GM21528 (cell line): ENCODE results near the gene SPOP.

Experiments used
- ATAC-seq: cut with Tn5 transposase; IDR thresholded peaks from one replicate; pipeline ENCODE4 v1.9.1; 2021; ENCODE audit warnings: mild to moderate bottlenecking, moderate library complexity; ENCODE audit not compliant: unreplicated experiment, low FRiP score

Gene SPOP

DNA sequence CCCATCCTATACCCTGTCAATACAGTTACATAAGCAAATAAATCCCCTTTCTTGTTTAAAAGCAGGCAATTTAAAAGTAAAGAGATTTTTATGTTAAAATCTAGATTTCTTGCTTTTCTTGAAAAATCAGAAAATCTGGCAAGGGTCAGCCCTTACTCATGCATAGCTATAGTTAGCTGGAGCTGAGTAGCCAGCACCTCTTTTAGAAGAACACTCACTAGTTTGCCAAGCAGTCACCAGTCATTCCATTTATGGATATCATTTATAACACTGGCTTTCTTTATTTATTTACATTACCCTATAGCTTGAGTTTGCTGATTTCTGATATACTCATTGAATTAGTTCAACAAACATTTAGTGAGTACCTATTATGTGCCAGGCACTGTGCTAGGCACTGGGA lies 56.5 kb downstream of the SPOP start:
- ATAC-seq: no peak

DNA sequence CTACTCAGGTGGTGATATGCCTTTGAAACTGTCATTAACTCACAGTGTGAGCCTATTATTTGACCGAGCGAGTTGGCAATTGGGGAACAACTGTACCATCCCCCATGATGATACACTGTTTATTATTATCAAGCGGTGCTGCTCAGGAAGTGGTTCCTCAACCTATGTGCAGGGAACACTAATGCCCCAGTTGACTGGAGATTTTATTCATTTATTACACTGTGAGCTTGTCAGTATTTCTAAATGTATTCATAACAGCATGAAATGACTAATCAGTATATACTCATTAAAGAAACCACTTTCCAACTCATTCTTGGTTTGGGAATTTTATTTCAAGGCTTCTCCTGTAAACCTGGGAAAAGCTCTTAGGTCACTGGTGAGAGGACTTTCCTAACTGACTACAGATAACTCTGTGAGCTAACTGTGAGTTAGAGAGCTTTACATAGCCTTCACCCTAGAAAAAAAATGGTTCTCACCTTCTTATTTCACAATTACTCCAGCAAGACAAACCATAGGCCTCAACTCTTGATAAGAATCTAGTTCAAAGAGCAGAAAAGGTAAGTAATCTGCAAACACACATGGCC lies 59.8 kb downstream of the SPOP start:
- no peak for ATAC-seq

DNA sequence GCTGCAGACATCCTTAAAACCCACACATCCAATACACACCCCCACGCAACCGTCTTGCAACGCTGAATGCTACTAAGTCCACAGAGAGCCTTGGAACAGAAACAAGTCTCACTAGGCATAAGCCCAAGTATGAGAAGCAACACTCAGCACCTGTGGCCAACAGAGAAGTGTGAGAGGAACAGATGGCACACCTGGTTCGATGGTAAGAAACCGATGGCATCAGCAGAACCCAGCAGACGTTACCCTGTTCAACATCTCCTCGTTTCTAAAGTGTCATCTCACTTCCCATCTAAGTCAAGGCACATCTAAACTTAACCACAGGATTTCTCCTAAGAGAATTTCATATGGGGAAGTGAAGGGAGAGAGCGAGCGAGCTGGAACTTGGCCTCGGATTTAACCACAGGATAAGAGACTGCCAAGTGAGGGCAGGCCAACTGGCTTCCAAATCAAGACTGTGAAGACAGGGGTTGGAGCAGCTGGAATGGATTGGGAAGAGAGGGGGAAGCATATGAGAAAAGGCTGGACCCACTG lies 61.2 kb downstream of the SPOP start:
- ATAC-seq: no peak

DNA sequence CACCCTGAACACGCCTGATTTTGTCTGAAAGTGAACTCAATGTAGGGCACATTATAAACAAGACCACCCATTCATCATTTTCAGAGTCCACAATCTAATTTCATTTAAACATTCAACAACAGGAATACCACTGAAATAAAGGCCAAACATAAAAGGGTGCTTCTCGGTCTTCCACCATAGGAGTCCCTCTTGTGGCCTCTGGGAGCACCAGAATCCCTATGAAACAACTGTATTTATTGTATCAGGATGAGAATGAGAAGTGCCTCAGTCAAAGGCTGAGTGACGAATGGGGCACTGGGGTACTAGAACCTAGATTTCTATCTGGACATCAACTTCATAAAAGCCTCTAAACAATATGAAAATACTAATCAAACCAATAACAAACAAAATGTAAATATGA lies 61.8 kb downstream of the SPOP start:
- ATAC-seq: no peak

DNA sequence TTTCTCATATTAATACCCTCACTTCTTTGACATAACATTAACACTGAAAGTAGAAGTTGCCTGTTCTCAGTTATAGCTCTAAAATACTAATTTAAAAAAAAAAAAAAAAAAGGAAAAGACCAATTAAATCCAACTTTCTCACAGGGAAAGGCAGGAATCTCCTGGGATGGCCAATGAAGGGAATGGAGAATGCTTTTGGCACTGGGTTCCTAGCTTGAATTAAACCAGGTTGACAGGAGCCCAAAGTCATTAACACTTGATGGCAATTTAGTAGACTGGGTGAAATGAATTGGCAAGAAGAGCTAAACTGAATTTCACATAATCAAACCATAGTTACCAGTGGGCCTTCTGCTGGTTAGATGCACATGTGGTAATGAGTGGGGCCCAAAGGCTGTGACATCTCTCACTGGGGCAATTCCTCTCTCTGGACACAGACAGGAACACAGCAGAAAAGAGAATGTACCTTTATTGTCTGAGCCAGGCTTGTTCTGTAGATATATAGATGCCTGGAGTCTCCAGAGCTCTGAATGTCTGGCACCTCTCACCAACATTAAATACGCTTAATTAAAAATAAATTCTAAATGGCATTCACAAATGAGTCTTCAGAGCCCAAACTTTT lies 64.6 kb downstream of the SPOP start:
- ATAC-seq: no peak

DNA sequence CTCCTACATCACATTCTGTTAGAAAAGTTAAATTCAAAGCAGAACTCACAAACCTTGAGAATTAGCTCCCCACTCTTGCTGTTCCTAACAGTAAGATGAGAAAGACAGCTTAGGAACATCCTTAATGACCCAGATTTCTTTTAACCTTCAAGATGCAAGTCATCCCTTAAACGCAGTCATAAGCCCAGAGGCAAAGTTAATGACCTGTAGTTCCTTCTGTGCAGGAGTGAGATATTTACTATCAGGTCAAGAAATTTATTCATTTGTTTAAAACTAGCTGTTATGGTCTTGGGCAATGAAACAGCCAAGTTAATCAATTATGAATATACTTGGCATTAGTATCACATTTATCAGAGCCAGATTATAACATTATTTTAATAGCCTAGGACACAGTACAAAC lies 65.2 kb downstream of the SPOP start:
- no peak for ATAC-seq

DNA sequence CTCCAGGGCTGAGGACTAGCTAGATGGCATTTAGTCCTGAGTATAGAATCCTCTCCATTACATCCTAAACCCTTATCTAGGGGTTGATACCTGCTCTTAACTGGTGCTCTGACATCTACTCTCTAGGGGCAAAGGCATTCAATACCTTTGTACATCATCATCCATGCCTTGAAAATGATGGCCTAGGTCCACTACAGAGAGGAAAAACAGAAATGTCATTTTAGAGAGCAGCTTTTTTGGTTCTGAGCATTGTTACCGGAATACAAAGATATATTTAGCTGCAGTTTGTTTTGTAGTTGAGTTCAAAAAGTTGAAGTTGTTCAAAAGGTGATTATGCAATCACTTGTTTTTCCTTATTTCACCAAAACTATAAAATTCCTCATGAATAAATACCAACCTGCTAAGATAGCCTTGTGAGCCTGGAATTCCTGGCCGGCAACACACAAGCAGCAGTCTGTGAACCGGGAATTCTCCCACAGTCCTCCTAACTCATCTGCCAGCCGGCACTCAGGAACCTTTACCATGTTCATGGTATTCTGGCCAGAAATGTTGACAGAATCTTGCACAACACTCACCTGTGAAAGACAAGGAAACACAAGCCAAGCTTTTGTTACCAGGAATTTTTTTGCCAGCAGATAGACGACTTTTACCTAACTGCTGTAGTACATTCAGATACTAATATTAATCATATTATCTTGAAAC lies 66.9 kb downstream of the SPOP start:
- ATAC-seq: no peak

DNA sequence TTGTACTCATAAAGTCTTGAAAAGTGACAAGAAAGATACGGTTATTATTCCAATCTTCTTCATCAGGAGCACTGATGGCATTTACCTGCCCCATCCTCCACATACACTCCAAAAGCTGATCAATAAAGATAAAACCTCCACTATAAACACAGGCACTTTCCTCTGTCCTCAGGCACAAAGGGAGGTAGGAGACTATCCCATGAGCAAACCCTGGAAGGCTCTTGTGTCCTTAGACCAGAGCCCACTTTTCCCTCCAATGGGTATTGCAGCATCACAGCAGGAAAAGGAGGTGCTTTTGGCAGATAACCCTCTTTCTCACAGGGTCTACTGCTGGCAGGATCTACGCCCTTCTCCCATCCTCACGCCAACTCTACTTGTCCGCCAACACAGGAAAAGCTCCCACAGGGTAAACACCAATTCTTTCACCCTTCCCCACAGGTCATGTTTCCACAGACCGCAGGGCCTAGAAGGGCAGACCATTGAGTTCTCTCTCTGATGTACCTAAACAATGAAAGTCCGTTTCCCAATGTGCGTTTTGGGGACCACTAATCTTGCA lies 73.5 kb downstream of the SPOP start:
- no peak for ATAC-seq

DNA sequence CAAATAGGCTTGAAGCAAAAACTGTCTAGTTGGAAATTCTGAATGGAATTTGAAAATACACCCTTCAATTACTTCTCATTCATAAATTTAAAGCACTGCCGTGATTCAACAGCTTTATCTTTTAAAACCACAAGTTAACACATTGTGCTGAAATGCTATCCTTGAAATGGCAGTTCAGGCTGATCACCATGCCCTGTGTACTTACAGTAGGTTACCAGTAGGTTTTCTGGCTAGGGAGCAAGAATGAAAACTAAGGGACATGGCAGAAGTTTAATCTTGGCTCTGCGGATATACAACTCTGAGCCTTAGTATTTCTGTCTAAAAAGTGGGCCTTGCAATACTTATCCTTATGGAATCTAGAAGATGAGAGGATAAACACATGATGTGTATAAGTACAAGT lies 74.2 kb downstream of the SPOP start:
- ATAC-seq: no peak

DNA sequence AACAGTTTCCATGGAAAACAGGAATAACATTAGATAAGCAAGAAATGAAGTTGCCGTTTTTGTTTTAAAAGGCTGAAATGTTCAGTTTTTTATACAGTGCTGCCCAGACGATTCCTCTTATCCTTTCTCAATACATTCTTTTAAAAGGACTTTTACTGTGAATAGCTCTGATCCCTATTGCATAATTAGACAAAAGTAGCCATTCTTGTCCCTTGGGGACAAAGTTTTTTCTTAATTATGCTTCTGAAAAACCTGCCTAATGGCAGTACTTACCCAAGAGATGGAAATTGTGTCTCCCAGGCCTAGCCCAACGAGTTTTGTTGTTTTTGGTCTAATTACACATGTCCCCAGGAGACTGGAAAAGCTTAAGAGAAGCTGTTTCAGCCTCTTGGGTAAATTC lies 74.7 kb downstream of the SPOP start:
- ATAC-seq: no peak

DNA sequence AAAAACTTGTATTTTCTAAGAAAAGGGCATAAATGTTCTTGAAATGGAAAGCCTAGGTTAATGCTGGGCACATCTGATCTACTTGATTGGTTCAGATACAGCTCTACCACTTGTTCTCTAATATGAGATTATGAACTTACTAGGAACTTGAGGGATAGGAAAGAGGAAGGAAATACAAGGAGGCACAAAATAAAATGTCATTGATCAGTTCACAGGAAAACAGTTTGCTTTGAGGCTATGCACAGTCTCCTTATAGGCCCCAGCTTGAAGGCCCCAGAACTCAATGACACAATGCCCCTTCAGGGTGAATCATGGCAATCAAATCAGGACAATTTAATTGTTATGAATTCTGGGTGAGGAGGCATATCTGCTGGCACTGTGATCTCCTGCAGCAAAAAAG lies 75.1 kb downstream of the SPOP start:
- ATAC-seq: no peak

DNA sequence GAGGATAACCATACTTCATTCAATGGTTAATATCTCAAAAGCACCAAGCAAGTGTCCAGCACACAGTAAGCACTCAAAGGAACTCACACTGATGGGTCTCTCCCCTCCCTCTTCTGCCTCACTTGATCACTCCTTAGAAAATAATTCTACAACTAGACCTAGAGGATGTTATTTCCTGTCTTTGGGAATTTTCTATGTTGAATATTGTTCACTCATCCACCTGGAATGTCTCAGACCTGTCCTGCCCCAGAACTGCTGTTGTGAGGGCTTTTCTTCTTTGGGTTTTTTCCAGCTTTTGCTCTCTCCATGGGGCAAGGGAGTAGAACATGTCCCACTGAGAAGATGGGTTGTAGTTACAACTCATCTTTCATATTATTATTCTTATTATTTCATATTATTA lies 76.9 kb downstream of the SPOP start:
- no peak for ATAC-seq

DNA sequence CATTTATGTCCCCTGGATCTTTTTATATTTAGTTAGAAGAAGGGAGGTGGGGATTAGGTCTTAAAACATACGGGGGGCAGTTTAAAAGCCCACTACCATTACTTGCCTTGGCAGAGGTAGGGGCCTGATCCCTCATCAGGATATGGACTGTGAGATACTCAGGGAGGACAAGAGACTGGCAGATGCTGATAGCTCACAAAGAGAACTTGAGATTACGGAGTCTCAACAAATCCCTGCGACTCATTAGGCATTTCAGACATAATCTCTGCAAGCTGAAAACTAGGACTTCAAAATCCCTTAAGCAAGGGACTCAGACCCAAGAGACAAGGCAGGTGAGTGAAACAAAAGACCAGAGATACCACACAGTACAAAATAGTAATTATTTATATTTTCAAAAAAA lies 79.0 kb downstream of the SPOP start:
- ATAC-seq: no peak

DNA sequence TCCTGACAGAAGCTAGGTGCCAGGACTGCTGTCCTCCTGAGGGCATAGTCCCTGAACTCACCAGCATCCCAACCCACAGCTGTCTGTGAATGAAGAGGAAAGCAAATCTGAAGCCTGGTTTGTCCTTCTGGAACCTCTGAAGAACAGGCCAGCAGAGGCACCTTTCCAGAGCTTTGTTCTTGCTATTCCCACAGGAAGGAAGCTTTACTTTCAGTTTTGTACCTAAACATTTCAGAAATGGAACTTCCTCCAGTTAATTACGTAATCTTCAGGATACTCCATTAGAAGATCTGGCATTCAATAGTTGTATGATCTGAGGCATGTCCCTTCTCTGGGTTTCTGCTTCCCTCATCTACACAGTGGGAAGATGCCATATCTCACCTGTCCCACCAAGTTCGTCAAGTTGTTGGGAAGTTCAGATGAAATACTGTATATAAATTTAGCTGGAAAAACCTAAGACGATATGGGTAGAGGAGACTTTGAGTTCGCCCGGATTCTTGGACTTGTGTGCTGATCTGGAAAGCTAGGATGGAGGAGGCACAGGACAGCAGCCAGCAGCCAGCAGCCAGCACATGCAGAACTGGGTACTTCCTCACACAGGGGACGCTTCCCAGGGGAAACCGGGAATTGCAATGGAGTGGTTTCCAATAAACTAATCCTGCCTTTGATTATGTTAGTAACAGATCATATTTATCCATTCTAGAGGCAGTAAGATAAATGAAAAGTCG lies 79.8 kb downstream of the SPOP start:
- no peak for ATAC-seq

DNA sequence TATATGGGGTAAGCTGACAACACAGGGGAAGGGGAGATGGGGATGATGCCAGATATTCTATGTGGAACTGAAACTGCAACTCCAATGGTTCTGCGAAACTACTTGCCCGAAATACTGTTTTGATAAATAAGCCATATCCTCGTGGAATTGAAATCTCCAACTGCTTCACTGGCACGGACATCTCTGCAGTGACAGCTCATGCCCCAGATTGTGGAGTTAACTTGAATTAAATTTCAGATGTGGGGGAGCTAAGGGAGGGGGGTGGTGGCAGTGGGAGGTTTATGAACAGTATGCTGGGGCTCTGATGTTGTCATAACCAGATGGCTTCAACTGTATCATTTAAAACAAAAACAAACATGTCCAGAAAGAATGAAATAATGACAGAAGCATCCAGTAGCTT lies 80.5 kb downstream of the SPOP start:
- ATAC-seq: no peak

DNA sequence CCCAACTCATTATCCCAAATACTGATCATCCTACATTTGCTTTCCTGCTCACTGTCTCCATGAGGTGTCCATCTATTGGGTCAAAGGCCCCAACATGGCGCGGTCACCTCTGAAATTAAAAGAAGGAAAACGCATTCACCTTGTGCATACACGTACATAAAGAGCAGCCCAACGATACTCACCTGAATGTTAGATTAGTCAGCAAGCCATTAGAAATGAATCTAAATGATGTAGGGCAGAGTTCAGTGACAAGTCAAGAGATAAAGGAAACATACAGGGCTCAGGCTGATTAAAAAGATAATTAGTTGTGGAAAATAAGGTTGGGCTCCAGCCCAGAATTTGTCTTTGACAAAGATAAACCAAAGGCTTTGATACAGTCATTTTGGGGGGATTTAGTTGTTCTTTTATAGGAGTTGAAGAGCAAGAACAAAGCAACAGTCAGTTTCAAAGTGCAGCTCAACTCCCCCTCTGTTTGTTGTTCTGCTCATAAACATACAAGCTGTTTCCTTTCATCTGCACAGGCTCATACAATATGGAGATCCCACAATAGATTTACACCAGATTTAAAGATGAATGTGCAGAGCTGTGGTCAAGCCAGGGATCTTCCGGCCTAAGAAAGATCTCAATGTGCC lies 81.2 kb downstream of the SPOP start:
- ATAC-seq: no peak

DNA sequence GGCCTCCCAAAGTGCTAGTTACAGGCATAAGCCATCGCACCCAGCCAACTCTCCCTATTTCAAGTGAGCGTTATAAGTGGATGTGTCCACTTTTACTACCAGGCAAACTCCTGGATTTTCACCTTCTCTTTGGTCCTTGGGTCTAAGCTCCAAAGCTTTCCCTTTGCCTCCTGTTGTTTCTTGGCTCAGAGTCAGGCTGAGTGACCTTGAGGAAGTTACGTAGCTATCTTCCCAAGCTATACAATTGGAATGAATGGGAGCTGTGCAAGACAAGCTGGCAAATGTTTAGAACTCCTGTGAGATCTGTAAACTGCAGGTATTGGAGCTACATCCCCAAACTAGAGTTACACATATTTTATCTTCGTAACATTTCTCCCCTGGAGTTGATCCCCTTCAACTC lies 81.9 kb downstream of the SPOP start:
- ATAC-seq: no peak

DNA sequence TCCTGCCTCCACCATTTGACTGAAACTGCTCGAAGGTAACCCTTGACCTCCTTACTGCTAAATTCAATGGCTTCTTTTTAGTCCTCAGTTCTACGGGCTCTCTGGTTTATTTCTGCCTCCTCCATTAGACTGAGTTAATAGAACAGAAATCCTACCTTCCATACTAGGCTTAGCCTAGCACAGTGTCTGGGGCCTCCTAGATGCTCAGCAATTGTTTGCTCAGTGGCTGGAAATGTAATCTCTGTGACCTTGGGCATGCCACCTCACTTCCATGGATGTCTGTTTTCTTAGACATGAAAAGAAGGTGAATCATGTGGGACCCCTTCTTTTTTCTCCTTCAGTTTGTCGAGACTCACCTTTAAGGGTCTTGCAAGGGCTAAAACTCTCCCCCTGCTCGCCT lies 82.6 kb downstream of the SPOP start:
- no peak for ATAC-seq

DNA sequence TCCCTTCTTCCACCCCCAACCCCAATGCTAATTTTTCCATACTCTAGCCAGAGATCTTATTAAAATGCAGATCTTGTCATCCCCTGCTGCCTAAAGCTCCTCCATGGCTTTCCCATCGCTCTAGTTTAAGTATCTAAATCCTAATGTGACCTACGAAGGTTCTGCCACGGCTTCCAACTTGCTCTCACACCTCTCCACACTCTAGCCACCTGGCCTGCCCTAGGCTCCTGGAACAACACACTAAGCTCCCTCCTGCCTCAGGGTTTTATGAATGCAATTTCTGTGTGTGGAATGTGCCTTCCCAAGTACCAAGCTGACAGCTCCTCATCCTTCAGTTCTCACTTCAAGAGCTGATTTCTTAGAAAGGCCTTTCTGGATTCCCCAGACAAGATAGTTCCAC lies 85.6 kb downstream of the SPOP start:
- ATAC-seq: no peak

DNA sequence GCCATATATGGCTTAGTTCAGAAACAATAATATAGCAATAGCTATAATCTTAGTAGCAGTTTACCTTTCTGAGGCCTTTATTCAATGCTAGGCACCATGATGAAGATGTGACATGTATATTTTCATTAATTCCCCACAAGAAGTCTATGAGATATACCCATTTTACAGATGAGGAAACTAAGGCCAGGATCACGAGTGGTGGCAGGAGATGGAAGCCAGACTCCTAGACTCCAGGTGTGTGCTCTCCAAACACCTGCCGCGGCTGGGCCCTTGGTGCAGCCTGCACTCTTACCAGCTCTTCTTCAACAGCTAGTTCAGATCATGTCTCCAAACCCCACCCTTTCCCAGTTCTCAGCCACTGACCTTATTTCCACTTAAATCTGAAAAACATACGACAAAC lies 87.0 kb downstream of the SPOP start:
- no peak for ATAC-seq

DNA sequence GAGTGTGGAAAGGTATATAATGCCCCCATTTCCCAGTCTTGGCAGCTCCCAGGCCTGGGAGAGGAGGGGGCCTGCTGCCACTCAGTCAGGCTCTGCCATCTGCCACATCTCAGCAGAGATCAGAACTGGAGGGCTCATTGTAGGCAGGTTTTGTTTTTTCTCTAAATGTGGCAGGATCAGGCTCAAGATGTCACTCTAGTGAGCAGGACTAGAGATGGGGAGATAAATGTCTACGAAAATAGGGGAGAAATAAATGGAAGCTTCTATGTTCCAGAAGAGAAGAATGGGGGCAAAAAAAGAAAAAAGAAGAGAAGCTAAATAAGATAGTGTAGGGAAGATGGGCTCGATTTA lies 88.3 kb downstream of the SPOP start:
- no peak for ATAC-seq
